HEK293 (cell line): Measurements from ENCODE around the gene PRKCE.

Source experiments
- CTCF ChIA-PET: fragments of 350-600 bp; formaldehyde crosslinking; extraction: SDS; loops from one replicate; lab custom pipeline; 2021; ENCODE audit warnings: antibody characterized with exemption; lab: Yijun Ruan, JAX
- POLR2A ChIA-PET: fragments of 300-600 bp; formaldehyde crosslinking; extraction: SDS; loops from one replicate; lab custom pipeline; 2020; ENCODE audit warnings: antibody characterized with exemption, inconsistent platforms; lab: Yijun Ruan, JAX
- H3K27ac ChIP-seq: fragments of 200-500 bp; sonication (Bioruptor generic); 2 replicates; pipeline ENCODE4 v1.5.1; 2014; ENCODE audit warnings: low read depth, low read length, control low read depth, inconsistent platforms; ENCODE audit errors: extremely low read depth
- H3K36me3 ChIP-seq, 2 experiments: fragments of 200-500 bp in 1 of 2; sonication (Bioruptor generic) in 1 of 2; 1 replicate in 1 of 2; 2 replicates in 1 of 2; pipeline ENCODE4 v1.5.1; 2014 to 2017; ENCODE audit warnings: inconsistent platforms in 2 of 2, low read length in 2 of 2; ENCODE audit not compliant: control insufficient read depth in 2 of 2, insufficient read depth in 1 of 2
- H3K4me1 ChIP-seq: fragments of 200-500 bp; sonication (Bioruptor generic); 2 replicates; pipeline ENCODE4 v1.5.1; 2014; ENCODE audit warnings: mild to moderate bottlenecking, low read length, inconsistent platforms; ENCODE audit not compliant: control insufficient read depth, insufficient read depth
- H3K4me3 ChIP-seq: 2 replicates; pipeline ENCODE4 v1.5.1; 2011; ENCODE audit warnings: low read depth, mild to moderate bottlenecking, control low read depth, low read length, moderate library complexity
- H3K9me3 ChIP-seq: fragments of 200-500 bp; sonication (Bioruptor generic); 2 replicates; pipeline ENCODE4 v1.5.1; 2014; ENCODE audit warnings: low read depth, low read length, inconsistent platforms; ENCODE audit not compliant: control insufficient read depth, insufficient read depth
- EGR2 ChIP-seq: fragments of 450-650 bp; formaldehyde crosslinking; IDR thresholded peaks from 2 replicates; pipeline ENCODE4 v1.5.1; 2016; ENCODE audit warnings: low read depth, missing biosample characterization, missing genetic modification characterization
- HOXC10 ChIP-seq: sonication (generic); formaldehyde crosslinking; IDR thresholded peaks from 2 replicates; pipeline ENCODE4 v1.8.1; 2023; ENCODE audit warnings: mild to moderate bottlenecking, missing genetic modification reagents
- HOXD13 ChIP-seq: sonication (generic); formaldehyde crosslinking; IDR thresholded peaks from 2 replicates; pipeline ENCODE4 v1.8.0; 2022; ENCODE audit warnings: missing genetic modification reagents, borderline replicate concordance
- OSR2 ChIP-seq: fragments of 450-650 bp; formaldehyde crosslinking; IDR thresholded peaks from 2 replicates; pipeline ENCODE4 v1.5.1; 2016; ENCODE audit warnings: missing biosample characterization, missing genetic modification characterization
- OVOL3 ChIP-seq: fragments of 450-650 bp; formaldehyde crosslinking; IDR thresholded peaks from 2 replicates; pipeline ENCODE4 v1.5.1; 2016; ENCODE audit warnings: missing biosample characterization, missing genetic modification characterization
- RBAK ChIP-seq: fragments of 450-650 bp; formaldehyde crosslinking; IDR thresholded peaks from 2 replicates; pipeline ENCODE4 v1.5.1; 2016; ENCODE audit warnings: missing biosample characterization, missing genetic modification characterization
- SCRT1 ChIP-seq: fragments of 450-650 bp; formaldehyde crosslinking; IDR thresholded peaks from 2 replicates; pipeline ENCODE4 v1.5.1; 2016; ENCODE audit warnings: missing biosample characterization, missing genetic modification characterization, borderline replicate concordance
- SP7 ChIP-seq: fragments of 450-650 bp; formaldehyde crosslinking; IDR thresholded peaks from 2 replicates; pipeline ENCODE4 v1.5.1; 2016; ENCODE audit warnings: missing biosample characterization, missing genetic modification characterization
- ZNF10 ChIP-seq: fragments of 450-650 bp; formaldehyde crosslinking; IDR thresholded peaks from 2 replicates; pipeline ENCODE4 v1.5.1; 2017; ENCODE audit warnings: missing biosample characterization, missing genetic modification characterization
- ZNF37A ChIP-seq: fragments of 450-650 bp; IDR thresholded peaks from 2 replicates; pipeline ENCODE4 v1.5.1; 2018; ENCODE audit warnings: missing biosample characterization, missing genetic modification characterization
- ZNF416 ChIP-seq: fragments of 450-650 bp; formaldehyde crosslinking; IDR thresholded peaks from 2 replicates; pipeline ENCODE4 v1.5.1; 2016; ENCODE audit warnings: missing biosample characterization, missing genetic modification characterization
- ZNF433 ChIP-seq: fragments of 450-650 bp; formaldehyde crosslinking; IDR thresholded peaks from 2 replicates; pipeline ENCODE4 v1.5.1; 2016; ENCODE audit warnings: missing biosample characterization, missing genetic modification characterization, low read depth
- ZNF518A ChIP-seq: fragments of 450-650 bp; formaldehyde crosslinking; conservative IDR thresholded peaks from 2 replicates; pipeline ENCODE4 v1.5.1; 2016; ENCODE audit warnings: low read depth, missing biosample characterization, missing genetic modification characterization
- ZNF629 ChIP-seq: fragments of 450-650 bp; formaldehyde crosslinking; IDR thresholded peaks from 2 replicates; pipeline ENCODE4 v1.5.1; 2017; ENCODE audit warnings: missing biosample characterization, missing genetic modification characterization
- ZNF645 ChIP-seq: fragments of 450-650 bp; formaldehyde crosslinking; IDR thresholded peaks from 2 replicates; pipeline ENCODE4; 2016; ENCODE audit warnings: missing biosample characterization, missing genetic modification characterization
- ZNF837 ChIP-seq: fragments of 450-650 bp; formaldehyde crosslinking; IDR thresholded peaks from 2 replicates; pipeline ENCODE4 v1.5.1; 2016; ENCODE audit warnings: missing biosample characterization, missing genetic modification characterization
- ZSCAN30 ChIP-seq: fragments of 450-650 bp; IDR thresholded peaks from 2 replicates; pipeline ENCODE4 v1.5.1; 2018; ENCODE audit warnings: missing biosample characterization, mild to moderate bottlenecking, missing genetic modification characterization, moderate library complexity
- ZXDB ChIP-seq: fragments of 450-650 bp; formaldehyde crosslinking; IDR thresholded peaks from 2 replicates; pipeline ENCODE4 v1.5.1; 2016; ENCODE audit warnings: missing biosample characterization, missing genetic modification characterization

Gene PRKCE

GRCh38 chr2:46161315-46161714, 509.8 kb downstream of the PRKCE start:
- POLR2A ChIA-PET = no interaction called here
- no peak overlapping the region for H3K27ac ChIP-seq

GRCh38 chr2:46161911-46162310, 510.4 kb downstream of the PRKCE start:
- no peak overlapping the region for H3K27ac ChIP-seq
- H3K4me1 ChIP-seq = no peaks in the 10 kb centered on the region
- no peak for TF ChIP-seq RBAK (tag by site-specific recombination)
- TF ChIP-seq OVOL3 = no peak
- no peak for TF ChIP-seq ZNF629
- no peak for TF ChIP-seq ZNF416 (tag by site-specific recombination)
- TF ChIP-seq HOXD13 = no peak
- no peak for TF ChIP-seq SCRT1 (tag by site-specific recombination)
- no peak for TF ChIP-seq ZNF645 (tag by site-specific recombination)
- TF ChIP-seq OSR2 = no peak
- TF ChIP-seq ZNF10 (tag by site-specific recombination) = no peak
- TF ChIP-seq EGR2 = no peak
- no peak for TF ChIP-seq ZXDB (tag by site-specific recombination)
- TF ChIP-seq SP7 (tag by site-specific recombination) = no peak
- TF ChIP-seq ZSCAN30 (tag by site-specific recombination) = no peak
- TF ChIP-seq ZNF433 (tag by site-specific recombination) = no peak
- no peak for TF ChIP-seq HOXC10 (CRISPR knock-in tag)
- TF ChIP-seq ZNF837 (tag by site-specific recombination) = no peak
- TF ChIP-seq ZNF518A (tag by site-specific recombination) = no peak
- TF ChIP-seq, all 188 proteins: peak for 0
- CTCF ChIA-PET = no interaction called here
- POLR2A ChIA-PET = no interaction called here
- Histone ChIP-seq H3K9me3 (no peaks in the 10 kb centered on the region), H3K36me3 (no peaks in the 10 kb centered on the region), H3K4me3 (no peak overlapping the region)

More at GRCh38 chr2:46161315-46161714, 509.8 kb downstream of the PRKCE start:
- H3K36me3 ChIP-seq = no peaks in the 10 kb centered on the region
- CTCF ChIA-PET = no interaction called here
- no peaks in the 10 kb centered on the region for H3K4me1 ChIP-seq
- H3K4me3 ChIP-seq = no peak overlapping the region
- TF ChIP-seq ZNF37A (tag by site-specific recombination) = no peak
- H3K9me3 ChIP-seq = no peaks in the 10 kb centered on the region
